A673 (cell line): ENCODE data around the gene IGLL5. TPM values are rescaled to one million over a fixed set of nuclear protein-coding genes. Genes with fewer than 3 reads are reported as not detected.
A peak's percentile ranks its signal among the peaks of the same experiment; 100 is the strongest.

ENCODE experiments used
- BruUV-seq: library from RNA; stranded (reverse); fragments of 400-500 nt; replicated peaks from 2 replicates; lab custom pipeline; 2021; lab: Mats Ljungman, UMichigan
- CTCF ChIA-PET: fragments of 300-600 bp; sonication (Branson Sonifier 250); formaldehyde crosslinking; loops from one replicate; lab custom pipeline; 2022; ENCODE audit warnings: antibody characterized with exemption; lab: Charles Lee
- POLR2A ChIA-PET: fragments of 300-600 bp; sonication (Branson Sonifier 250); formaldehyde crosslinking; loops from one replicate; lab custom pipeline; 2022; ENCODE audit warnings: antibody characterized with exemption; ENCODE audit not compliant: low non-redundant PET; lab: Charles Lee
- DNase-seq: peaks from one replicate; pipeline ENCODE4 v3.0.0-alpha.2; 2015; ENCODE audit warnings: low spot score
- H3K27ac ChIP-seq: fragments of 200-600 bp; sonication (generic); 2 replicates; pipeline ENCODE4 v1.5.1; 2016; ENCODE audit warnings: mixed run types, low read depth, mild to moderate bottlenecking, mixed read lengths, antibody characterized with exemption, low read length; ENCODE audit not compliant: poor library complexity, severe bottlenecking
- H3K27me3 ChIP-seq: fragments of 200-600 bp; sonication (generic); replicated peaks from 2 replicates; pipeline ENCODE4 v1.6.1; 2017; ENCODE audit warnings: mixed run types, low read depth, mild to moderate bottlenecking, mixed read lengths, antibody characterized with exemption, low read length; ENCODE audit not compliant: insufficient read depth, poor library complexity
- H3K36me3 ChIP-seq: fragments of 200-600 bp; sonication (generic); 2 replicates; pipeline ENCODE4 v1.6.1; 2016; ENCODE audit warnings: mixed run types, mild to moderate bottlenecking, mixed read lengths, antibody characterized with exemption, low read length; ENCODE audit not compliant: insufficient read depth, poor library complexity, severe bottlenecking
- H3K4me1 ChIP-seq: fragments of 200-600 bp; sonication (generic); 2 replicates; pipeline ENCODE4 v1.6.1; 2017; ENCODE audit warnings: mixed run types, mild to moderate bottlenecking, mixed read lengths, antibody characterized with exemption, low read length; ENCODE audit not compliant: insufficient read depth, poor library complexity, severe bottlenecking
- H3K4me3 ChIP-seq: fragments of 200-600 bp; sonication (generic); 2 replicates; pipeline ENCODE4 v1.5.1; 2016; ENCODE audit warnings: low read depth, mixed run types, mild to moderate bottlenecking, mixed read lengths, low read length; ENCODE audit not compliant: poor library complexity, severe bottlenecking
- H3K9me3 ChIP-seq: fragments of 200-600 bp; sonication (generic); 2 replicates; pipeline ENCODE4 v1.6.1; 2016; ENCODE audit warnings: mixed run types, low read depth, mild to moderate bottlenecking, mixed read lengths, antibody characterized with exemption, low read length; ENCODE audit not compliant: poor library complexity, severe bottlenecking
- EZH2 ChIP-seq: fragments of 200-600 bp; sonication (generic); IDR thresholded peaks from 2 replicates; pipeline ENCODE4 v1.6.1; 2017; ENCODE audit warnings: borderline replicate concordance, low read depth, mild to moderate bottlenecking, mixed read lengths, antibody characterized with exemption, low read length; ENCODE audit not compliant: poor library complexity, severe bottlenecking
- intact Hi-C: fragments of 100-400 bp; cut with micrococcal nuclease; formaldehyde crosslinking; loops from one replicate; pipeline ENCODE4 v1.10.0; 2022; ENCODE audit not compliant: unreplicated experiment
- total RNA-seq: library from RNA; stranded (reverse); gene quantifications from 2 replicates; pipeline ENCODE4 v1.2.3, GENCODE V29; 2021
- TF ChIP-seq, protein P1 (sequence below): fragments of 300-800, 200-600 bp; sonication (generic); conservative IDR thresholded peaks from 2 replicates; pipeline ENCODE4 v1.5.1; 2017; ENCODE audit warnings: low read depth, mild to moderate bottlenecking, antibody characterized with exemption, low read length, moderate library complexity, mixed read lengths

IGLL5 gene
- total RNA-seq, 1 experiment from 2014 or later: not detected

DNA sequence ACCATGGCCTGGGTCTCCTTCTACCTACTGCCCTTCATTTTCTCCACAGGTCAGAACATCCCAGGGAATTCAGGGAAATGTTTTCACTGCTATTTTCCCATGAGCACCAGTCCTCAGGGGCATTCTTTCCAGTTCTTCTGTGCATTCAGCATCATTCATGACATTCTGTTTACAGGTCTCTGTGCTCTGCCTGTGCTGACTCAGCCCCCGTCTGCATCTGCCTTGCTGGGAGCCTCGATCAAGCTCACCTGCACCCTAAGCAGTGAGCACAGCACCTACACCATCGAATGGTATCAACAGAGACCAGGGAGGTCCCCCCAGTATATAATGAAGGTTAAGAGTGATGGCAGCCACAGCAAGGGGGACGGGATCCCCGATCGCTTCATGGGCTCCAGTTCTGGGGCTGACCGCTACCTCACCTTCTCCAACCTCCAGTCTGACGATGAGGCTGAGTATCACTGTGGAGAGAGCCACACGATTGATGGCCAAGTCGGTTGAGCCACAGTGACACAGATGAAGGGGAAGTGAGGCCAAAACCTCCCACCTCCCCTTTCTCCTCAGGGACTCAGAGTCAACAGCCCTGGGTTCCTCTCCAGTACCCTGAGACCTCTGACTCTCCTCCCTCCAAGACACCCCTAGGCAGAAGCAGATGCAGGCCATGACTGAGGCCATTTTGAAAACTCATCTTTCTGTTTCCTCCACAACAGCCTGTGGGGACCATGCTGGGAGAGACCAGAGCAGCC is 15.9 kb upstream of the IGLL5 start:
- intact Hi-C loops: no loop called here
- peaks cover 19% of the 10 kb centered on the region for H3K27me3 ChIP-seq
- no peak overlapping the region for H3K27ac ChIP-seq

DNA sequence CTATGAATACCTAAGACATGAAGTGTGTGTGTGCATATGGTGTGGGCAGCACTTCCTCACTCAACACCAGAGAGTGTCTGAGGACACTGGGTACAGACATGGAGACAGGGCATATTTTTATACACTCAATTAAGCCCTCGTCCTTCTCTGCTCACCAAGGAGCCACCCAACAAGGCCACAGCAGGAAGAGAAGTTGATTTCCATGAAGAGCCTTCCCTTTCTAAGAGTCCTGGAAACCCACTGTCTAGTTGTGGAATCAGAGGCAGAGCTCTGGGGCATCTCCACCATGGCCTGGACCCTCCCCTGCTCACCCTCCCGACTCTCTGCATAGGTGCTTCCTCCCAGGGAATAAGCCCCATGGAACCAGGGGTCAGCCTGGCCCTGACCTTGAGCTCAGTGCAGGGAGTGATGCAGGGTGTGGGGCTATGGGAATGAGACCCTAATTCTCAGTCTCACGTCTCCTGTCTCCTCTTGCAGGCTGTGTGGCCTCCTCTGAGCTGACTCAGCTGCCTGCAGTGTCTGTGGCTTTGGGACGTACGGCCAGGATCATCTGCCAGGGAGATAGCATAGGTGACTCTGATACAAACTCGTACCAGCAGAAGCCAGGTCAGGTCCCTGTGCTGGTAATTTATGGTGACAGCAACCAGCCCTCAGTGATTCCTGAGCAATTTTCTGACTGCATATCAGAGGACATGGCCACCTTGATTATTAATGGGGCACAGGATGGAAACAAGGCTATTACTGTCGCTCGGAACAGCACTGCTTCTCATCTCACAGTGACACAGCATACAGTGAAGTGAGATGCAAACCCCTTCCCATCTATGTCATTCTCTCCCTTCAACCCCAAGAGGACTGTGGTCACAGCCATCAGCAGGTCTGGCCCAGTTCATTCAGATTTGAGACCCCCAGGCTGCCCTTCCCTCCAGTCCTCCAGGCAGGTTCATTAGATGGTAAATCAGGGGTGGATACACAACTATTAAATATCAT is 14.6 kb upstream of the IGLL5 start:
- H3K4me1 ChIP-seq: no peaks in the 10 kb centered on the region
- TF ChIP-seq, protein P1, sequence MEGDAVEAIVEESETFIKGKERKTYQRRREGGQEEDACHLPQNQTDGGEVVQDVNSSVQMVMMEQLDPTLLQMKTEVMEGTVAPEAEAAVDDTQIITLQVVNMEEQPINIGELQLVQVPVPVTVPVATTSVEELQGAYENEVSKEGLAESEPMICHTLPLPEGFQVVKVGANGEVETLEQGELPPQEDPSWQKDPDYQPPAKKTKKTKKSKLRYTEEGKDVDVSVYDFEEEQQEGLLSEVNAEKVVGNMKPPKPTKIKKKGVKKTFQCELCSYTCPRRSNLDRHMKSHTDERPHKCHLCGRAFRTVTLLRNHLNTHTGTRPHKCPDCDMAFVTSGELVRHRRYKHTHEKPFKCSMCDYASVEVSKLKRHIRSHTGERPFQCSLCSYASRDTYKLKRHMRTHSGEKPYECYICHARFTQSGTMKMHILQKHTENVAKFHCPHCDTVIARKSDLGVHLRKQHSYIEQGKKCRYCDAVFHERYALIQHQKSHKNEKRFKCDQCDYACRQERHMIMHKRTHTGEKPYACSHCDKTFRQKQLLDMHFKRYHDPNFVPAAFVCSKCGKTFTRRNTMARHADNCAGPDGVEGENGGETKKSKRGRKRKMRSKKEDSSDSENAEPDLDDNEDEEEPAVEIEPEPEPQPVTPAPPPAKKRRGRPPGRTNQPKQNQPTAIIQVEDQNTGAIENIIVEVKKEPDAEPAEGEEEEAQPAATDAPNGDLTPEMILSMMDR: no peak
- no peak for TF ChIP-seq EZH2
- BruUV-seq: no TSS peak
- ChIA-PET CTCF (interaction anchor here (0.6 to 0.9 kb wide), 2 partner anchors 11 to 16 kb away, joined by 3 read pairs; no protein-coding TSS in a partner anchor), POLR2A (no interaction called here)
- H3K9me3 ChIP-seq: no peaks in the 10 kb centered on the region
- H3K4me3 ChIP-seq: no peak overlapping the region
- H3K27me3 ChIP-seq: peaks cover 14% of the 10 kb centered on the region
- H3K27ac ChIP-seq: no peak overlapping the region
- DNase-seq: no peak
- intact Hi-C loops: no loop called here
- H3K36me3 ChIP-seq: no peaks in the 10 kb centered on the region

More for the DNA sequence above, 15.9 kb upstream of the IGLL5 start:
- no peak overlapping the region for H3K4me3 ChIP-seq
- POLR2A ChIA-PET: no interaction called here
- BruUV-seq: no TSS peak
- DNase-seq: no peak
- CTCF ChIA-PET: interaction anchor here (1.0 kb wide), 1 partner anchor 13 kb away, joined by 4 read pairs; no protein-coding TSS in a partner anchor
- no peaks in the 10 kb centered on the region for H3K9me3 ChIP-seq
- H3K36me3 ChIP-seq: no peaks in the 10 kb centered on the region
- no peaks in the 10 kb centered on the region for H3K4me1 ChIP-seq
- TF ChIP-seq EZH2: no peak
- TF ChIP-seq, protein P1: no peak

DNA sequence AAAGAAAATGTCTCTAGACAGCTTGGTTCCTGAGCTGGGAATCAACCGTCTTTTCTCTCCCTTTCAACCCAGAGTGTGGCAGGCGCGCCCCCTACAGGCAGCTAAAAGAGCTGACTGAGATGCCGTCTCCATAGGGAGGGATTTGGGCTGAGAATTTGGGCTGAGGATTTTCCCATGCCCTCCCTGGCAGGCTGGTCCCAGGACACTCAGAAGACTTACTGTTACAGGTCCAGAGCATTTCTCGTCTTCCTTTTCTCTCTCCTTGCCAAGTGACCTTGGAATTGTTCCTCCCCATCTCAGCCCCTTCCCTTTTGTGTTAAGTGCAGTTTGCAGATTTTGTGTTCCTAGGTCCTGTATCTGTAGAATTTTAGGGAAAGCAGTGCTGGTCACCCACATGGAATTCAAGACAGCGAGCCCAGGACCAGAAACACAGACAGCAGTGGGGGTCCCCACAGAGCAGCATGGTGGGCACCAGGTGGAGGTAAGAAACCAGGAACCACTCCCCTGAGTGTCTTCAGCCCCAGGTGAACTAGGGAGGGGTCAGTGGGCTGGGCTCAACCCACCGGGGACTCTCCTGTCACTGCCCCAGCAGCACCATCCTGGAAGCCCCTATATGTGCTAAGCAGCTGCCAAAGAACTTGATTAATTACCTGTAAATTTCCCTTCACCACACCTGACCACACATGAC is 9.9 kb upstream of the IGLL5 start:
- H3K36me3 ChIP-seq: no peaks in the 10 kb centered on the region
- ChIA-PET CTCF (interaction anchor here (0.6 to 1.5 kb wide), 8 partner anchors 22 to 413 kb away, joined by 3 to 7 read pairs (median 4); no protein-coding TSS in a partner anchor), POLR2A (no interaction called here)
- DNase-seq: peak; percentile 76
- no peaks in the 10 kb centered on the region for H3K4me1 ChIP-seq
- no peak overlapping the region for H3K27ac ChIP-seq
- no TSS peak for BruUV-seq
- intact Hi-C loops: no loop called here
- H3K4me3 ChIP-seq: no peak overlapping the region
- peaks cover 5% of the 10 kb centered on the region for H3K27me3 ChIP-seq
- H3K9me3 ChIP-seq: no peaks in the 10 kb centered on the region
- TF ChIP-seq EZH2: no peak
- TF ChIP-seq, protein P1: peak; percentile 77
